Stimulated activated CD4-positive, alpha-beta T cell treated with anti-CD3 and anti-CD28 coated beads, Interleukin-4, amount 100 ng/mL, for 48 hours (primary cell): Measurements from ENCODE around the gene GLCE.

ENCODE experiments used
- DNase-seq, 2 donors: peaks; one replicate each; pipeline ENCODE4 v3.0.0-alpha.2; 2020; ENCODE audit warnings: low read depth in 2 of 2

GLCE gene

GRCh38 chr15:69206079-69206478 is 45.6 kb downstream of the GLCE start:
- no peak for DNase-seq

- no peak for DNase-seq
These were observed 49.2 kb downstream of the GLCE start for GRCh38 chr15:69209661-69210060.

- DNase-seq = no peak
These were observed 50.1 kb downstream of the GLCE start for GRCh38 chr15:69210574-69210973.

- no peak for DNase-seq
These were observed 53.4 kb downstream of the GLCE start for GRCh38 chr15:69213786-69214185.

- DNase-seq = no peak
These were observed 55.0 kb downstream of the GLCE start for GRCh38 chr15:69215314-69216035.

GRCh38 chr15:69217381-69217780 is 56.9 kb downstream of the GLCE start:
- no peak for DNase-seq

- no peak for DNase-seq
These were observed 59.3 kb downstream of the GLCE start for GRCh38 chr15:69219690-69220089.

GRCh38 chr15:69222002-69222474 is 61.6 kb downstream of the GLCE start:
- DNase-seq = no peak

GRCh38 chr15:69223083-69223813 is 62.8 kb downstream of the GLCE start:
- DNase-seq = no peak

- DNase-seq = no peak
These were observed 63.9 kb downstream of the GLCE start for GRCh38 chr15:69224383-69224782.

- no peak for DNase-seq
These were observed 65.1 kb downstream of the GLCE start for GRCh38 chr15:69225355-69226022.

- no peak for DNase-seq
These were observed 65.6 kb downstream of the GLCE start for GRCh38 chr15:69226023-69226355.

GRCh38 chr15:69232144-69232543 is 71.7 kb downstream of the GLCE start:
- no peak for DNase-seq

- no peak for DNase-seq
These were observed 72.3 kb downstream of the GLCE start for GRCh38 chr15:69232765-69233164.

GRCh38 chr15:69234676-69235075 is 74.2 kb downstream of the GLCE start:
- no peak for DNase-seq

- no peak for DNase-seq
These were observed 76.1 kb downstream of the GLCE start for GRCh38 chr15:69236505-69236904.

GRCh38 chr15:69237718-69238117 is 77.3 kb downstream of the GLCE start:
- no peak for DNase-seq

- no peak for DNase-seq
These were observed 84.4 kb downstream of the GLCE start for GRCh38 chr15:69244798-69245197.

GRCh38 chr15:69253156-69253555 is 92.7 kb downstream of the GLCE start:
- no peak for DNase-seq

GRCh38 chr15:69265347-69265955 is 105.0 kb downstream of the GLCE start:
- no peak for DNase-seq

GRCh38 chr15:69271217-69271616 is 110.8 kb downstream of the GLCE start:
- DNase-seq = no peak

GRCh38 chr15:69272139-69272538 is 111.7 kb downstream of the GLCE start:
- DNase-seq = no peak
